Neural cell (in vitro differentiated cells): ENCODE data around the gene ARMH3. TPM values are rescaled to one million over a fixed set of nuclear protein-coding genes. Genes with fewer than 3 reads are reported as not detected.

Source experiments
- H2AFZ ChIP-seq: fragments of 200-600, 300-800 bp; sonication (generic), shearing (Covaris generic); 2 replicates; pipeline ENCODE4 v1.6.0; 2014; ENCODE audit warnings: low read depth, mild to moderate bottlenecking, antibody characterized with exemption, low read length, moderate library complexity
- H3F3A ChIP-seq: fragments of 200-600 bp; shearing (Covaris generic); 2 replicates; pipeline ENCODE4 v1.6.1; 2016; ENCODE audit warnings: mild to moderate bottlenecking, moderate library complexity, mixed read lengths, antibody characterized with exemption, low read length; ENCODE audit not compliant: insufficient read depth, poor library complexity, severe bottlenecking
- H3K27ac ChIP-seq: fragments of 200-600, 300-800 bp; sonication (generic), shearing (Covaris generic); 2 replicates; pipeline ENCODE4 v1.5.1; 2014; ENCODE audit warnings: mild to moderate bottlenecking, low read length, moderate library complexity
- H3K27me3 ChIP-seq: fragments of 300-800, 200-600 bp; sonication (generic), shearing (Covaris generic); 2 replicates; pipeline ENCODE4 v1.6.0; 2014; ENCODE audit warnings: mild to moderate bottlenecking, low read depth, low read length, moderate library complexity; ENCODE audit not compliant: insufficient read depth
- H3K36me3 ChIP-seq: fragments of 300-800, 200-600 bp; sonication (generic), shearing (Covaris generic); 2 replicates; pipeline ENCODE4 v1.5.1; 2014; ENCODE audit warnings: mild to moderate bottlenecking, antibody characterized with exemption, low read length, moderate library complexity; ENCODE audit not compliant: insufficient read depth
- H3K4me2 ChIP-seq: fragments of 300-800, 200-600 bp; sonication (generic), shearing (Covaris generic); 2 replicates; pipeline ENCODE4 v1.6.0; 2014; ENCODE audit warnings: mild to moderate bottlenecking, low read length
- H3K4me3 ChIP-seq: fragments of 300-800, 200-600 bp; sonication (generic), shearing (Covaris generic); 2 replicates; pipeline ENCODE4 v1.5.1; 2014; ENCODE audit warnings: mild to moderate bottlenecking, low read length, moderate library complexity
- H3K79me2 ChIP-seq: fragments of 200-600 bp; shearing (Covaris generic); replicated peaks from 2 replicates; pipeline ENCODE4 v1.6.0; 2014; ENCODE audit warnings: mild to moderate bottlenecking, low read length, moderate library complexity; ENCODE audit not compliant: insufficient read depth
- H3K9ac ChIP-seq: fragments of 300-800, 200-600 bp; sonication (generic), shearing (Covaris generic); 2 replicates; pipeline ENCODE4 v1.6.1; 2016; ENCODE audit warnings: mild to moderate bottlenecking, low read length, mixed read lengths
- H3K9me2 ChIP-seq: fragments of 200-600 bp; shearing (Covaris generic); 2 replicates; pipeline ENCODE4 v1.6.1; 2016; ENCODE audit warnings: mild to moderate bottlenecking, low read length, mixed read lengths; ENCODE audit not compliant: insufficient read depth
- H3K9me3 ChIP-seq: fragments of 200-600, 300-800 bp; sonication (generic), shearing (Covaris generic); 2 replicates; pipeline ENCODE4 v1.6.1; 2016; ENCODE audit warnings: mild to moderate bottlenecking, mixed run types, low read length, moderate library complexity, mixed read lengths
- H4K20me1 ChIP-seq: fragments of 200-600 bp; shearing (Covaris generic); 2 replicates; pipeline ENCODE4 v1.6.1; 2016; ENCODE audit warnings: mild to moderate bottlenecking, mixed run types; ENCODE audit not compliant: insufficient read depth
- EP300 ChIP-seq: fragments of 450-650 bp; conservative IDR thresholded peaks from 2 replicates; pipeline ENCODE4 v1.6.1; 2014; ENCODE audit warnings: antibody characterized with exemption, mild to moderate bottlenecking, moderate library complexity; ENCODE audit not compliant: poor library complexity, severe bottlenecking
- EZH2 ChIP-seq: fragments of 200-600, 300-800 bp; shearing (Covaris generic), sonication (generic); IDR thresholded peaks from 2 replicates; pipeline ENCODE4 v1.6.1; 2014; ENCODE audit warnings: antibody characterized with exemption, low read length, borderline replicate concordance, mild to moderate bottlenecking; ENCODE audit not compliant: insufficient read depth, poor library complexity, severe bottlenecking
- MXI1 ChIP-seq: fragments of 450-650 bp; conservative IDR thresholded peaks from 2 replicates; pipeline ENCODE4 v1.6.1; 2014; ENCODE audit warnings: antibody characterized with exemption, mild to moderate bottlenecking; ENCODE audit not compliant: poor library complexity, severe bottlenecking
- POLR2AphosphoS5 ChIP-seq: IDR thresholded peaks from 2 replicates; pipeline ENCODE4 v1.6.1; 2012
- RAD21 ChIP-seq: fragments of 450-650 bp; conservative IDR thresholded peaks from 2 replicates; pipeline ENCODE4 v1.6.1; 2014; ENCODE audit warnings: antibody characterized with exemption, mild to moderate bottlenecking, moderate library complexity
- SMC3 ChIP-seq: fragments of 450-650 bp; conservative IDR thresholded peaks from 2 replicates; pipeline ENCODE4 v1.6.1; 2014; ENCODE audit warnings: antibody characterized with exemption, mild to moderate bottlenecking, moderate library complexity; ENCODE audit not compliant: poor library complexity
- TAF1 ChIP-seq: IDR thresholded peaks from 2 replicates; pipeline ENCODE4 v1.6.1; 2012; ENCODE audit warnings: low read depth
- polyA plus RNA-seq: library from polyadenylated mRNA; depleted of rRNA; stranded (reverse); fragments of >200 nt; gene quantifications from 2 replicates; pipeline ENCODE4 v1.2.3, GENCODE V29; 2014
- TF ChIP-seq, protein P1 (sequence below): IDR thresholded peaks from 2 replicates; pipeline ENCODE4 v1.6.1; 2012; ENCODE audit warnings: borderline replicate concordance
- TF ChIP-seq, protein P2 (sequence below): fragments of 450-650 bp; IDR thresholded peaks from 2 replicates; pipeline ENCODE4 v1.5.1; 2014; ENCODE audit warnings: antibody characterized with exemption, mild to moderate bottlenecking, moderate library complexity; ENCODE audit not compliant: poor library complexity, severe bottlenecking

Gene ARMH3
- polyA plus RNA-seq, 1 donor from 2014 or later: 13.4 TPM

DNA sequence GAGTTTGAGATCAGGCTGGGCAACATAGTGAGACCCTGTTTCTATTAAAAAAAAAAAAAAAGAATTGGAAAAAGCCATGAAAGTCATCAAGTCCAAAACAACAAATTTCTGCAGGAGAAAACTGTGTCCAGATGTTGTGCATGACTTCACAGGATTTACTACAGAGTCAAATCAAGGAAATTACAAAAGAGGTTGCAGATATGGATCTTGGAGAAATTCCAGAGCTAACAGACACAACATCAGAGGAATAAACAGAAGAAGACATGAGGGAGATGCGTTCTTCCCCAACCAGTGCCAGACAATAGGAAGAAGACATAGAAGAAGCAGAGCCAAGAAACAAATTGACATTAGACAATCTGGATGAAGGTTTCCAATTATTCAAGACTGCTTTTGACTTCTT lies 188.0 kb downstream of the ARMH3 start:
- Histone ChIP-seq H3F3A (no peaks in the 10 kb centered on the region), H3K4me3 (no peak overlapping the region), H3K9me3 (no peaks in the 10 kb centered on the region), H4K20me1 (no peaks in the 10 kb centered on the region), H3K4me2 (no peak overlapping the region), H3K9ac (no peak overlapping the region), H3K27ac (no peak overlapping the region), H3K36me3 (no peaks in the 10 kb centered on the region), H3K9me2 (no peaks in the 10 kb centered on the region), H3K27me3 (no peaks in the 10 kb centered on the region), H2AFZ (no peak overlapping the region), H3K79me2 (no peaks in the 10 kb centered on the region)
- TF ChIP-seq, protein P1, sequence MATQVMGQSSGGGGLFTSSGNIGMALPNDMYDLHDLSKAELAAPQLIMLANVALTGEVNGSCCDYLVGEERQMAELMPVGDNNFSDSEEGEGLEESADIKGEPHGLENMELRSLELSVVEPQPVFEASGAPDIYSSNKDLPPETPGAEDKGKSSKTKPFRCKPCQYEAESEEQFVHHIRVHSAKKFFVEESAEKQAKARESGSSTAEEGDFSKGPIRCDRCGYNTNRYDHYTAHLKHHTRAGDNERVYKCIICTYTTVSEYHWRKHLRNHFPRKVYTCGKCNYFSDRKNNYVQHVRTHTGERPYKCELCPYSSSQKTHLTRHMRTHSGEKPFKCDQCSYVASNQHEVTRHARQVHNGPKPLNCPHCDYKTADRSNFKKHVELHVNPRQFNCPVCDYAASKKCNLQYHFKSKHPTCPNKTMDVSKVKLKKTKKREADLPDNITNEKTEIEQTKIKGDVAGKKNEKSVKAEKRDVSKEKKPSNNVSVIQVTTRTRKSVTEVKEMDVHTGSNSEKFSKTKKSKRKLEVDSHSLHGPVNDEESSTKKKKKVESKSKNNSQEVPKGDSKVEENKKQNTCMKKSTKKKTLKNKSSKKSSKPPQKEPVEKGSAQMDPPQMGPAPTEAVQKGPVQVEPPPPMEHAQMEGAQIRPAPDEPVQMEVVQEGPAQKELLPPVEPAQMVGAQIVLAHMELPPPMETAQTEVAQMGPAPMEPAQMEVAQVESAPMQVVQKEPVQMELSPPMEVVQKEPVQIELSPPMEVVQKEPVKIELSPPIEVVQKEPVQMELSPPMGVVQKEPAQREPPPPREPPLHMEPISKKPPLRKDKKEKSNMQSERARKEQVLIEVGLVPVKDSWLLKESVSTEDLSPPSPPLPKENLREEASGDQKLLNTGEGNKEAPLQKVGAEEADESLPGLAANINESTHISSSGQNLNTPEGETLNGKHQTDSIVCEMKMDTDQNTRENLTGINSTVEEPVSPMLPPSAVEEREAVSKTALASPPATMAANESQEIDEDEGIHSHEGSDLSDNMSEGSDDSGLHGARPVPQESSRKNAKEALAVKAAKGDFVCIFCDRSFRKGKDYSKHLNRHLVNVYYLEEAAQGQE: no peak
- TF ChIP-seq EZH2 (no peak), MXI1 (no peak), SMC3 (no peak), POLR2AphosphoS5 (no peak), EP300 (no peak), TAF1 (no peak), RAD21 (no peak)
- TF ChIP-seq, protein P2, sequence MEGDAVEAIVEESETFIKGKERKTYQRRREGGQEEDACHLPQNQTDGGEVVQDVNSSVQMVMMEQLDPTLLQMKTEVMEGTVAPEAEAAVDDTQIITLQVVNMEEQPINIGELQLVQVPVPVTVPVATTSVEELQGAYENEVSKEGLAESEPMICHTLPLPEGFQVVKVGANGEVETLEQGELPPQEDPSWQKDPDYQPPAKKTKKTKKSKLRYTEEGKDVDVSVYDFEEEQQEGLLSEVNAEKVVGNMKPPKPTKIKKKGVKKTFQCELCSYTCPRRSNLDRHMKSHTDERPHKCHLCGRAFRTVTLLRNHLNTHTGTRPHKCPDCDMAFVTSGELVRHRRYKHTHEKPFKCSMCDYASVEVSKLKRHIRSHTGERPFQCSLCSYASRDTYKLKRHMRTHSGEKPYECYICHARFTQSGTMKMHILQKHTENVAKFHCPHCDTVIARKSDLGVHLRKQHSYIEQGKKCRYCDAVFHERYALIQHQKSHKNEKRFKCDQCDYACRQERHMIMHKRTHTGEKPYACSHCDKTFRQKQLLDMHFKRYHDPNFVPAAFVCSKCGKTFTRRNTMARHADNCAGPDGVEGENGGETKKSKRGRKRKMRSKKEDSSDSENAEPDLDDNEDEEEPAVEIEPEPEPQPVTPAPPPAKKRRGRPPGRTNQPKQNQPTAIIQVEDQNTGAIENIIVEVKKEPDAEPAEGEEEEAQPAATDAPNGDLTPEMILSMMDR: no peak

DNA sequence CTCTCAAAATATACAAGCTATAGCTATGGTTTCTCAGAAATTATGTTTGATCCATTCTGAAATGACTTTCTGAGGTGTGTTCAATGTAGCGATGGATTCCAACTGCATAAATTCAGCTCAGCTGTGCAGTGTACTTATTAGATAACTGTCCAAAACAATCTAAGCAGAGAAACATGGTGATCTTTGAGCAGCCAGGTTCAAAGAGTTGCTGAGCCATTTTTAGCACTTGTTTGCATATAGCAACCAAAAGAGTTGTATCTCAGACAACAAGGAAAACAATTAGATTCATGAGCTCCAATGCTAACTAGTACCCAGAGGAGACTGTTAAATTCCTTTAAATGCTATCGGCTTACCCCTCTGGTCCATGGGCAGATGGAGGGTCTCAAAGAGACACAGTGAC lies 196.4 kb downstream of the ARMH3 start:
- H3K79me2 ChIP-seq: no peaks in the 10 kb centered on the region
- no peak overlapping the region for H3K9ac ChIP-seq
- no peaks in the 10 kb centered on the region for H4K20me1 ChIP-seq
- no peak overlapping the region for H3K4me3 ChIP-seq
- no peak overlapping the region for H3K27ac ChIP-seq
- H3K9me3 ChIP-seq: no peaks in the 10 kb centered on the region
- H3K36me3 ChIP-seq: no peaks in the 10 kb centered on the region
- no peaks in the 10 kb centered on the region for H3K9me2 ChIP-seq
- H3K4me2 ChIP-seq: no peak overlapping the region
- no peaks in the 10 kb centered on the region for H3F3A ChIP-seq
- TF ChIP-seq, protein P2: no peak
- TF ChIP-seq, protein P1: no peak
- TF ChIP-seq EP300 (no peak), EZH2 (no peak), TAF1 (no peak), MXI1 (no peak)
- H3K27me3 ChIP-seq: no peaks in the 10 kb centered on the region
- H2AFZ ChIP-seq: no peak overlapping the region
